Panc1 (cell line): ENCODE data around the gene TESK2.

Experiments used
- POLR2AphosphoS5 ChIP-seq: IDR thresholded peaks from 2 replicates; pipeline ENCODE4 v1.6.1; 2012; ENCODE audit warnings: mild to moderate bottlenecking, low read depth, low read length, moderate library complexity
- SIN3A ChIP-seq: IDR thresholded peaks from 2 replicates; pipeline ENCODE4 v1.6.1; 2012; ENCODE audit warnings: low read depth, mild to moderate bottlenecking, low read length, moderate library complexity, borderline replicate concordance; ENCODE audit not compliant: insufficient read depth
- TCF7L2 ChIP-seq: IDR thresholded peaks from 2 replicates; pipeline ENCODE4 v1.6.1; 2011; ENCODE audit warnings: mild to moderate bottlenecking, low read depth, low read length, inconsistent platforms
- TF ChIP-seq, protein P1 (sequence below): fragments of 450-650 bp; IDR thresholded peaks from 2 replicates; pipeline ENCODE4 v1.5.1; 2017; ENCODE audit warnings: mild to moderate bottlenecking
- TF ChIP-seq, protein P2 (sequence below), 2 experiments: IDR thresholded peaks; 2 replicates each; pipeline ENCODE4 v1.6.1; 2011 to 2012; ENCODE audit warnings: low read depth in 2 of 2, control low read depth in 1 of 2, low read length in 1 of 2, mild to moderate bottlenecking in 1 of 2, moderate library complexity in 1 of 2; ENCODE audit not compliant: insufficient read depth in 1 of 2

DNA sequence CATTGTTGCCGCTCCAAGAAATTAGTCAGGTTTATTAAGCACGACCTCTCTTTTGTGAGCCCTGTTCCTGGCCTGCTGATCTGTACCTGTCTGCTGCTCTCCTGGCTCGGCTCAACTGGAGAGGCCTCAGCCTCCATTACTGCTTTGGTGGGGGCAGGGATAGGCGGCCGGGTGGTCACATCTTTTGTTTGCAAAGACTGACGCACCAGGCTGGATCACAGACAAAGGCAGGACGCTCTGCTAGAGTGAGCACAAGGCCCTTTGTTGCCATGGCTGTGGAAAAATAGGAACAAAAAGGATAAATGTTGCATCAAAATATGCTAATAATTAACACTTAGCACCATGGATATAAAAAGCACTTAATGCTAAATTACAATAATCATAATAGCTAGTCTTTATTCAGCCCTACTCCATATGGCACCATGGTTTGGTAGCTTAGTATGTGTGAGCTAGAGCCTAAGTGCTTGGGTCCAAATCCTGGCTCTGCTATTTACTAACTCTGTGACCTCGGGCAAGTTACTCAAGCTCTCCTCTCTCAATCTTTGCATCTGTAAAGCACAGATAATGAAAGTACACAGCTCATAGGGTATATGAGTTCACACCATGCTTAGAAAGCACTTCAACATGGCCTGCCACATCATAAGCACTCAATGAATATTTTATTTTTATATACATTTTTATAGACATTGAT lies 193.2 kb downstream of the TESK2 start:
- TF ChIP-seq, protein P1, sequence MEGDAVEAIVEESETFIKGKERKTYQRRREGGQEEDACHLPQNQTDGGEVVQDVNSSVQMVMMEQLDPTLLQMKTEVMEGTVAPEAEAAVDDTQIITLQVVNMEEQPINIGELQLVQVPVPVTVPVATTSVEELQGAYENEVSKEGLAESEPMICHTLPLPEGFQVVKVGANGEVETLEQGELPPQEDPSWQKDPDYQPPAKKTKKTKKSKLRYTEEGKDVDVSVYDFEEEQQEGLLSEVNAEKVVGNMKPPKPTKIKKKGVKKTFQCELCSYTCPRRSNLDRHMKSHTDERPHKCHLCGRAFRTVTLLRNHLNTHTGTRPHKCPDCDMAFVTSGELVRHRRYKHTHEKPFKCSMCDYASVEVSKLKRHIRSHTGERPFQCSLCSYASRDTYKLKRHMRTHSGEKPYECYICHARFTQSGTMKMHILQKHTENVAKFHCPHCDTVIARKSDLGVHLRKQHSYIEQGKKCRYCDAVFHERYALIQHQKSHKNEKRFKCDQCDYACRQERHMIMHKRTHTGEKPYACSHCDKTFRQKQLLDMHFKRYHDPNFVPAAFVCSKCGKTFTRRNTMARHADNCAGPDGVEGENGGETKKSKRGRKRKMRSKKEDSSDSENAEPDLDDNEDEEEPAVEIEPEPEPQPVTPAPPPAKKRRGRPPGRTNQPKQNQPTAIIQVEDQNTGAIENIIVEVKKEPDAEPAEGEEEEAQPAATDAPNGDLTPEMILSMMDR, result no peak
- TF ChIP-seq, protein P2, sequence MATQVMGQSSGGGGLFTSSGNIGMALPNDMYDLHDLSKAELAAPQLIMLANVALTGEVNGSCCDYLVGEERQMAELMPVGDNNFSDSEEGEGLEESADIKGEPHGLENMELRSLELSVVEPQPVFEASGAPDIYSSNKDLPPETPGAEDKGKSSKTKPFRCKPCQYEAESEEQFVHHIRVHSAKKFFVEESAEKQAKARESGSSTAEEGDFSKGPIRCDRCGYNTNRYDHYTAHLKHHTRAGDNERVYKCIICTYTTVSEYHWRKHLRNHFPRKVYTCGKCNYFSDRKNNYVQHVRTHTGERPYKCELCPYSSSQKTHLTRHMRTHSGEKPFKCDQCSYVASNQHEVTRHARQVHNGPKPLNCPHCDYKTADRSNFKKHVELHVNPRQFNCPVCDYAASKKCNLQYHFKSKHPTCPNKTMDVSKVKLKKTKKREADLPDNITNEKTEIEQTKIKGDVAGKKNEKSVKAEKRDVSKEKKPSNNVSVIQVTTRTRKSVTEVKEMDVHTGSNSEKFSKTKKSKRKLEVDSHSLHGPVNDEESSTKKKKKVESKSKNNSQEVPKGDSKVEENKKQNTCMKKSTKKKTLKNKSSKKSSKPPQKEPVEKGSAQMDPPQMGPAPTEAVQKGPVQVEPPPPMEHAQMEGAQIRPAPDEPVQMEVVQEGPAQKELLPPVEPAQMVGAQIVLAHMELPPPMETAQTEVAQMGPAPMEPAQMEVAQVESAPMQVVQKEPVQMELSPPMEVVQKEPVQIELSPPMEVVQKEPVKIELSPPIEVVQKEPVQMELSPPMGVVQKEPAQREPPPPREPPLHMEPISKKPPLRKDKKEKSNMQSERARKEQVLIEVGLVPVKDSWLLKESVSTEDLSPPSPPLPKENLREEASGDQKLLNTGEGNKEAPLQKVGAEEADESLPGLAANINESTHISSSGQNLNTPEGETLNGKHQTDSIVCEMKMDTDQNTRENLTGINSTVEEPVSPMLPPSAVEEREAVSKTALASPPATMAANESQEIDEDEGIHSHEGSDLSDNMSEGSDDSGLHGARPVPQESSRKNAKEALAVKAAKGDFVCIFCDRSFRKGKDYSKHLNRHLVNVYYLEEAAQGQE (IDR thresholded peaks at IDR 0.05; ENCODE audit: insufficient read depth in 1 of 2, low read depth in 2 of 2, low read length in 1 of 2), result no peak
- TF ChIP-seq TCF7L2 (no peak), POLR2AphosphoS5 (no peak), SIN3A (no peak)
